Activated CD4-positive, CD25-positive, alpha-beta regulatory T cell treated with anti-CD3 and anti-CD28 coated beads, Interleukin-2, amount 50 U/mL, for 72 hours (primary cell): ENCODE results near the gene ARL13B.
A peak's percentile ranks its signal among the peaks of the same experiment; 100 is the strongest.
"Not testable (repeated sequence)": the region's sequence is repeated elsewhere in the genome, so short reads cannot be mapped to it uniquely, and the experiment has no call there.

Source experiments
- DNase-seq: peaks from one replicate; pipeline ENCODE4 v3.0.0; 2021

Gene ARL13B

GRCh38 chr3:93979850-93980676 lies at the start of gene ARL13B:
ARL13B (plus strand) TSS chr3:93980155; CDS start chr3:93980424, 269 bp downstream.
- DNase-seq, result peak; percentile 89

- DNase-seq, result no peak
Measured at GRCh38 chr3:93931597-93932229, 48.2 kb upstream of the ARL13B start.

DNA sequence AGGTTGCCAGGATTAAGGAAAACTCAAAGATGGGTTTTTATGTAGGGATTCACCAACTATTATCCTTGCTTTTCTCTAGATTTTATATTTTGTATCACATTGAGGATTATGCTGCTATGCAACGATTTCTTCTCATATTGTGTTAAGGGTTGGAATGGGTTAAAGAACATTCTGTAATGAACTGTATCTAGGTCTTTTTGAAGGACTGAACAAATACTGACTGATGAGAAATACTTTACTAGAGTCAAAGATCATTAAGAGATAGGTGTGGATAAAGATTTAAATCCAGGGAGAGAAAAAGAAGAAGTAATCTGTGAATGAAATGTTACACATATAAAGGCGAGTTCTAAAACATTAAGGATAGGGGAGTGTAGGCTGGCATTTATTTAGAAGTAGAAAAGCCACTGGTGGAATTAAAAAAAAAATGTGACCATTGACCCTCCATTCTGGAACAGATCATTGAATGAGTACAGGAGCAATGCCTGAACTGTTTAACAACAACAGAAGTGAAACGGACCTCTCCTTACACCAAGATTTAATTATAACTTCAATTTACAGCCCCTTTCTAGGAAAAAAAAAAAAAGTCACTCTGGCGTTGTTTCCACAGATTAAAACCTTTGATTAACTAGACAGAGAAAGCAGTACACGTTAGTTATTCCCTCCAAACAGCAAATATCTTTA lies 45.4 kb upstream of the ARL13B start:
- DNase-seq, result no peak

- no peak for DNase-seq
Measured at GRCh38 chr3:93936549-93936948, 43.4 kb upstream of the ARL13B start.

DNA sequence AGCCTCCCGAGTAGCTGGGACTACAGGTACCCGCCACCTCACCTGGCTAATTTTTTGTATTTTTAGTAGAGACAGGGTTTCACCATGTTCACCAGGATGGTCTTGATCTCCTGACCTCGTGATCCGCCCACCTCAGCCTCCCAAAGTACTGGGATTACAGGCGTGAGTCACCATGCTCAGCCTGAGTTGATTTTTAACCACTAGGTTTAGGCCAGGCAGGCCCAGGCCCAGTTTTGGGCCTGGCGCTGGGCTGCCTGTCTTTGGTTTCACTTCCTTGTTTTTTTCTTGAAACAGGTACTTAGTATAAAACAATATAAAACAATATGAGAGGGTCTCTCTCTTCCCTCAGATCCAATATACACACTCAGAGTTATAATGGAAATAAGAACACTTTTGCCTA lies 42.5 kb upstream of the ARL13B start:
- not testable (repeated sequence) for DNase-seq

DNA sequence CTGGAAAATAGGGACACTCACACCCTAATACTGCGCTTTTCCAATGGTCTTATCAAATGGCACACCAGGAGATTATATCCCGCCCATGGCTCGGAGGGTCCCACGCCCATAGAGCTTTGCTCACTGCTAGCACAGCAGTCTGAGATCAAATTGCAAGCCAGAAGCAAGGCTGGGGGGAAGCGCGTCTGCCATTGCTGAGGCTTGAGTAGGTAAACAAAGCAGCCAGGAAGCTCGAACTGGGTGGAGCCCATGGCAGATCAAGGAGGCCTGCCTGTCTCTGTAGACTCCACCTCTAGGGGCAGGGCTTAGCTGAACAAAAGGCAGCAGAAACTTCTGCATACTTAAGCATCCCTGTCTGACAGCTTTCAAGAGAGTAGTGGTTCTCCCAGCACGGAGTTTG lies 30.0 kb upstream of the ARL13B start:
- DNase-seq, result not testable (repeated sequence)

DNA sequence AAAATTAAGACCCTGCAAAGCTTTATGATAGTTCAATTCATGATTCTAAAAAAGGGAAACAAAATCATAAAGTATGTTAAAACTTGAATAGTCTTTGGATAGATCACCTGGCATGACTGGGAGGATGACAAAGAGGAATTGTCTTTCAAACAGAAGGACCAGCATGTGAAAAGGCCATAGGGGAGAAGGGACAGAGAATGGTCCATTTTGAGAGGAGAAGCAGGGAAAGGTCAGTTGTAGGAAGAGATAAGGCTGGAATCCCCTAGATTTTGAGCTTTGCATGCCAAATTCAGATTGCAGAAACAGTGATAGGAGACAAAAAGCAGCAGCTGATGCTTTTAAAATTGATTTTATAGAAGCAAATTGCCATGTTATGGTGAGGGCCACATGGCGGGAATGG lies 18.9 kb upstream of the ARL13B start:
- no peak for DNase-seq

DNA sequence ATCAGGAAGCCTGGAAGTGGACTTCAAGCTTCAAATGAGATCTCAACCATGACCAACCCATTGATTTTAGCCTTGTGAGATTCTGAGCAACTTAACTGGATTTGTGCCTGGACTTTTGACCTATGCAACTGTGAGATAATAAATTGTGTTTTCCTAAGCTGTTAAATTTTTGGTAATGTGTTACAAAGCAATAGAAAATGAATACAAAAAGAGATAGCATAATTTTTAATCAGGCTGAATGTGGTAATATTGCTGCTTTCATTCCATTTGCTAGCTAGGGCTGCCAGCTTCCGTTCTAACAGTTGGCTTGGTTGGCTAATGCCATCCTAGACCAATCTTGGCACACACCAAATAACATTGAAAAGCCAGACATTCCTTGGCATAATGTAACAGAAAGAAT lies 18.5 kb upstream of the ARL13B start:
- no peak for DNase-seq

GRCh38 chr3:93962798-93963197 lies 17.2 kb upstream of the ARL13B start:
- no peak for DNase-seq

DNA sequence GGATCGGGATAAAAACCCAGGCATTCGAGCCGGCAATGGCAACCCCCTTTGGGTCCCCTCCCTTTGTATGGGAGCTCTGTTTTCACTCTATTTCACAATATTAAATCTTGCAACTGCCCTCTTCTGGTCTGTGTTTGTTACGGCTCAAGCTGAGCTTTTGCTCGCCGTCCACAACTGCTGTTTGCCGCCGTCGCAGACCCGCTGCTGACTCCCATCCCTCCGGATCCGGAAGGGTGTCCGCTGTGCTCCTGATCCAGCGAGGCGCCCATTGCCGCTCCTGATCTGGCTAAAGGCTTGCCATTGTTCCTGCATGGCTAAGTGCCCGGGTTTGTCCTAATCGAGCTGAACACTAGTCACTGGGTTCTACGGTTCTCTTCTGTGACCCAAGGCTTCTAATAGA lies 14.8 kb upstream of the ARL13B start:
- DNase-seq, result not testable (repeated sequence)

DNA sequence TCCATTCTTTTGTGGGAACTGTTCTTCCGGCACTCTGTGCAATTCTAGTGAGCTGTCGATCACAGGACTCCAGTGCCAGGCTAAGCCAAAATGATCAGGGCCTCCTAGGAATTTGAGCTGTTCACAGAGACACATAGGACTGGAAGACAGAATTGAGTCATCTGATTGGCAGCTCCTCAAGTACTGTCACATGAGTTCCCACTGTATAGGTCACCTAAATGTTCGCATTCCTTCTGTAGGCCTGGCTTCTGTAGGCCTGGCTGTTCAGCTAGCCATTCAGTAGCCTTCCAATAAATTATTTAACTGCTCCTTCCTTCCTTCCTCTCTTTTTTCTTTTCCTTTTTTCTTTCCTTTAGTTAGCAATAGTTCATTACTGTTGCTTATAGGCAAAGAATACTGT lies 10.5 kb upstream of the ARL13B start:
- DNase-seq, result no peak

DNA sequence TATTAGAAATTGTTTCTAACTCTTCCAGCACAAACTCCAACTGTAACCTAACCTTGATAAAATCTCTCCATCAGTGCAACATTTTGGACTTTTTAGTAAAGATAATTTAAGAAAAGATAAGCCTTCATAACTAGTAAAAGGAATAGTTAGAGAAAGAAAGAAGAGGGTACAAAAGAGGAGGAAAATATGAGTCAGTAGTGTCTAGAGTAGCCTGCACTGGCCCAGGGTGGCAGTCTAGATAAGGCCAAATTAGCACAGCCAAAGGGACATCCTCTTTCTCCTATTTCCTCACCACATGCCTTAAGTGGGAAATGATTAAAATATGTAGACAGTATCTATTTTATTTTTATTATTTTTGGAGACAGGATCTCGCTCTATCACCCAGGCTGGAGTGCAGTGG lies 10.0 kb upstream of the ARL13B start:
- no peak for DNase-seq

DNA sequence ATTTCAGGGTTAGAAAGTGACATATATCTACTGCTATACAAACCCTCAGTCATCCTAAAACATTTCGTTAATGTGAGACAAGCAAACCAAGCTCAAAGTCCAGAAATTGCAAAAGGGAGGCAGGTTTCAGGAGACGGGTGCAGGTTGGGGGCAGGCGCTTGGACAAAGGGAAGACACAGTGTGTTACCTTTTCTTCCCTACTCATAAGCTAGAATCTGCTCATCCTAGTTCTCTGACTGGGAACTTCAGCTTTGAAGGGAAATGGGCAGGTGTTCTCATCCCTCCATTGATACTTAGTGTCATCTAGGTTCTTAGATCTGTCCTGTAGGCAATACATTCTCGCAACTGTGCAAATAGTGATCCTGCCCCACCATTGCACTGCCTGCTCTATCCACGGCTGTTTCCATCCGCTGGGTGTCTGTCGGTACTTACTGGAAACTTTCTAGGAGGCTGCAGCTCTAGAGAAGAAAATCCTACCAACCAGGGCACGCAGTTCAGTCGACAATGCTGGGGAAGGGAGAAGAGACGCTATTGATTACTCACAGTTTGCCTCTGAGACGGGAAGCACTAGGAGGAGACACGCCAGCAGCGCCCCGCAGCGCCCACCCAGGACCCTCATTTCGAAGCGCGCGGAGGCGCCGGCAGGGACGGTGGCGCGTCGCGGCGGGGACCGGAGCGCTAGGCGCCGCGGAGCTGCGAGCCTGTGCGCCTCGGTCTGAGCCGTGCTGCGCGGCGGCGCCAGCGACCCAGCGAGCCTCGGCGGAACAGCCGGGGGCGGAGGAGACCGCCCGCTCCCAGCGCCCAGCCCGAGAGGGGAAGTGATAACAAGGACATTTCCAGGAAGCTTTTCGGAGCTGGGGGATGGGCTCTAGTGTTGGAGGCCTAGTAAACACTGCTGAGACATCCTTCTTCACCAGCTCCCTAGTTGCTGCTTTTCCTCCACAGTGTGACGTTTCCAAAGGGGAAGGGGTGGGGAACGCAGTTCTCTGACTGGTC lies 6.5 kb upstream of the ARL13B start, which contains the start of gene PROS1:
PROS1 (minus strand) TSS at position 766 of the 996 bp plus-strand sequence; CDS start at position 619, 147 bp downstream.
- peak; percentile 50 for DNase-seq

DNA sequence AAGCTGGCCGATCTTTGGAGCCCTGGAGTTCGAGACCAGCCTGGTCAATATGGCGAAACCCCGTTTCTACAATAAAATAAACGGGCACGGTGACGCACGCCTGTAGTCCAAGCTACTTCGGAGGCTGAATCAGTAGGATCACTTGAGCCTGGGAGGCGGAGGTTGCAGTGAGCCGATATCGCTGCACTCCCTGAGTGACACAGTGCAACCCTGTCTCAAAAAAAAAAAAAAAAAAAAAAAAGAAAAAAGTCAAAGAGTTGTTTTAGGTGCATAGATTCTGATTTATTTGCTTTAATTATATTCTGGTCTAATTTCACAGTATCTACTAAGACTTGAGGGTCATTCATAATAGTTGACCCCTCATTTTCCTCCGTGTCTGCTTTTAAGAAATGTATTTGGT lies 1.7 kb downstream of the ARL13B start:
- no peak for DNase-seq

GRCh38 chr3:93983408-93983807 lies 3.5 kb downstream of the ARL13B start:
- DNase-seq, result no peak

GRCh38 chr3:93984618-93985017 lies 4.7 kb downstream of the ARL13B start:
- no peak for DNase-seq

DNA sequence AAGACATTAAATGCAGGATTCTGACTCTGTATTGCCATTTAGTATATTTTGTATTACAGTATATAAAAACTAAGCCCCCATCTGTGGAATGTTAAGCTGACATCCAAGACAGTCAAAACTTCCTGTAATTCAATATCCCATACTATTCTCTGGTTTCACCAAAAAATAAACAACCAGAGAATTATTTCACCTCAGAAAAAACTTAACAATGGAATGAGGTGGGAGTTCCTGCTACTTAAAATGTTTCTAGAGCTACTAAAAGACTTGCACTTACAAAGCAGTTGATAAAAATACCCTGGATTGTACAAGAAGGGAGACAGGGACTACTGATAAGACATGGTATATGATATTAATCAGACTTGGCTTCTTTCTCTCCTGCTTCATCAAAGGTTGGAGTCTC lies 8.3 kb downstream of the ARL13B start:
- DNase-seq, result no peak

DNA sequence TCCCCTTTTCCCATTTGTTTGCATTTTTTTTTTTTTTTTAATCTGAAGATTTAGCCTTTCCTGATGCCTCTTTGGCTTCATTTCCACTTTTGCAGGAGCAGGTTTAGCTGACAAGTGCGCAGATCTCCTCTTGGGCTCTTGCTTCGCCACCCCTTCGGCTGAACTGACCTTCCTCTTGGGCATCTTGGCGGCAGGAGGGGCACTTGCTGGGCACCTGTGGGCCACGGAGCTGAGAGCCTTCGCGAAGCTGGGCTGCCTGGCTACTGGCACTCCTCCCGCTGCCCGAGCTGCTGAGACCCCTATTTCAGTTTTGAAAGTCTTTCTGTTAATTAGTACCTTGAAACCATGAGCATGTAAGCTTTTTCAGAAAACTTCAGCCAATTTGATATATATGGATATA lies 8.8 kb downstream of the ARL13B start:
- DNase-seq, result no peak

- DNase-seq, result no peak
Measured at GRCh38 chr3:93989241-93989640, 9.3 kb downstream of the ARL13B start.

- DNase-seq, result no peak
Measured at GRCh38 chr3:93991631-93992030, 11.7 kb downstream of the ARL13B start.

DNA sequence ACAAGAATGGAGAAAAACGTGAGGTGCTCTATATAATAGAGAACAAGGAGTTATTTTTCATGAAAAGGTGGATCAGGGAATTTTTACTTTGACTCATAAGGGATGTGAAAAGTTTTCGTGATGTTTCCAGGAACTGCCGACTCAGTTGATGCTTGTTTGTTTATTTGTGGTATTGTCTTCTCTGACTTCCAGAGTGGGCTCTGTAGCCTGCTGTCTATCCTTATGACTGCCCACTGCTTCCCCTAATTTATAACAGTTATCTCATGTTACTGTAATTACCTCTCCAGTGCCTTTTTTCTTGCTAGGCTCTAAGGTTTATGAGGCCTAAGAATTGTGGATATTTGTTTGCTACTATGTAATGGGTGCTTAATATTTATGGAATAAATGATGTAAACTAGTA lies 12.3 kb downstream of the ARL13B start:
- DNase-seq, result no peak

DNA sequence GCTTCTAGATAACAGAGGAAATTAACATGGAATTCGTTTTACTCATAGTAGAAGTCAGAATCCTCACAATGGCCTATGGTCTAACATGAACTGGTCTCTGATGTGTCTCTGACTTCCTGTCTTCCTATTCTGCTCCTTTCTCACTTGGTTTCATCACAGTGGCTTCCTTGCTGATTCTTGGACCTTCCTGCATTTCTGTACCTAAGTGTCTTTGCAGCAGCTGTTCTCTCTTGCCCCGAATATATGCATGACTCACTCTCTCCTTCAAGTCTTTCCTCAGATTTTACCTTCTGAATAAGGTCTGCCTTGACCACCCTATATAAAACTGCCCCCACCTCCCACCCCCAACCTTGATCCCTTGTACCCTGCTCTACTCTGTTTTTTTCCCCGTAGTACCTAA lies 14.1 kb downstream of the ARL13B start:
- DNase-seq, result no peak

DNA sequence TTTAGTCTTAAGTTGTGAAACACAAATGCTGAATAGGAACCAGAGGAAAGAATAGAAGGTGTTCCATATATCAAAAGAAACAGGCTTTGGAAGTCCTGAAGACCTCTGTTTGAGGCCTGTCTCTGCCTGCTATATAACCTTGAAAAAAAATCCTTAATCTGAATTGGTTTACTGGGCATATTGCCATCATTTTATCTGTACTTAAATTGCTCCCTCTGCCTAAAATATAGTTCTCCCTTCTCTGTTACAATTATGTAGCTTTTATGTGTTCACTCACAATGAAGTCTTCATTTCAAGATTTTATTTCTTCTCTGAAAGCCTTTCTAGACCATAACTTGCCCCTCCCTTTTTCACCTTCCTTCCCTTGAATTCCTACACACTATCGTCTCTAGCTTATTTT lies 21.2 kb downstream of the ARL13B start:
- no peak for DNase-seq
